GM18502 (cell line): ENCODE measurements around the gene HAT1.
"Not testable (repeated sequence)": the region's sequence is repeated elsewhere in the genome, so short reads cannot be mapped to it uniquely, and the experiment has no call there.

Experiments
- ATAC-seq: cut with Tn5 transposase; IDR thresholded peaks from one replicate; pipeline ENCODE4 v1.9.1; 2021; ENCODE audit warnings: mild to moderate bottlenecking; ENCODE audit not compliant: unreplicated experiment, poor library complexity

Gene HAT1

DNA sequence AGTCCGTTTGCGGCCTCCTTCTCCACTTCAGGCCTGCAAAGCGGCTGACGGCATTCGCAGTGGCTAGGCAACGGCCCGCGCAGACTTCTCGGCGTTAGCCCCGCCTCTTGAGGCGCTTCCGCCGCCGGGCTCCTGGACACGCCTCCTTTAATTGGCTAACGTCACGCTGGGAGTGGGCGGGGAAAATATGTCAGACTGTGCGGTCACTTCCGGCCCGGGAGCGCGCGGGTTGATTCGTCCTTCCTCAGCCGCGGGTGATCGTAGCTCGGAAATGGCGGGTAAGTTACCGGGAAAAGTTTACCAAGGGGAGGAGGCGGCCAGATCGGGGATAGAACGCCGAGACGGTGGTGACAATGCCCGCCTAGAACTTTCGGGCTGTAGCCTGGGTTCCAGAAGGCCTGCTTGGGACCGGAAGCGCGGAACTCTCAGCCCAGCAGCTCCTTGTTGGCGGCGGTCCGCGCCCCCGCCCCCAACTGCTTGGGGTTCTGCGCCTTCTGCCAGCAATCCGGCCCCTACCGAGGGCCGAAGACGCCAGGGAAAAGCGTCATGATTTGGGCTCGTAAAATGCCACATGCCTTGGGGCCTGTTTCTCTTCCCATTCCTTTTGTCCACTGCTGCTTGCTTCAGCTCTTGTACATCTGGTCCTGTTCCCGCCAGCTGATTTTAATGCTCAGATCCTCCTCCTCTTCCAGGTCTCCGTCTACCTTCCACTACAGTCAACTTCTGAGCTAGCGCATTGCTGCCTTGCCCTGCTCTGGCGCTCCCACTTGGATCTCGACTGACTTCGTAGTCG, at the start of gene HAT1:
HAT1 (plus strand) TSS at position 232 of the 793 bp plus-strand sequence; CDS start at position 272, 40 bp downstream.
- ATAC-seq = peak; percentile 97

DNA sequence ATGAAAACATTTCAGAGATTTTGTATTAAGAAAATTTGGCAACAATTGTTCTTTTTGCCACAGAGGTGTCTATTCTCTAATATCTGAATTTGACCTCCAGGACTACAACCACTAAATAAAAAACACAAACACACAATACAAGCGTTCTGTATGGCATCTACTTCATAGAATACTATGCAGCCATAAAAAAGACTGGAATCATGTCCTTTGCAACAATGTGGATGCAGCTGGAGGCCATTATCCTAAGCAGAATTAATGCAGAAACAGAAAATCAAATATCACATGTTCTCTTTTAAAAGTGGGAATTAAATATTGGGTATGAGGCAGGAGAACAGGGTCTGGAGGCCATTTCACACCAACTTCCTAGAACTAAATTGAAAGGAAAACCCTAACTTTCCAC, 47.7 kb upstream of the HAT1 start:
- no peak for ATAC-seq

DNA sequence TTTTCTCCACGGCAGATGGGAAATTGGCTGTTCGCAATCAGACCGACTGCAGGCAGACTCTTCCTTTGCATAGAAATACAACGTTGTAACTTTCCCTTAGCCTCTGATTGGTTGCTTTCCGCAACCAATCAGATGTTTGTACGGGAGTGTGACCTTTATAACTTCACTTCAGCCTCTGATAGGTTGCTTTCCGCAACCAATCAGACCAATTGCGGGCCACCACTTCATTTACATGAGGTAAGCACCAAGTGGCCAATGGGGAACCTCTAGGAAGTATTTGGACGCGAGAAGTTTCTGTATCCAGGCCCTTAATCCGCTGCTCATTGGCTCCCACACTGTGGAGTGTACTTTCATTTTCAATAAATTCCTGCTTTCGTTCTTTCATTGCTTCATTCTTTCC, 47.3 kb upstream of the HAT1 start:
- ATAC-seq = no peak

- ATAC-seq = no peak
Observed at GRCh38 chr2:171878481-171878993, 43.7 kb upstream of the HAT1 start.

DNA sequence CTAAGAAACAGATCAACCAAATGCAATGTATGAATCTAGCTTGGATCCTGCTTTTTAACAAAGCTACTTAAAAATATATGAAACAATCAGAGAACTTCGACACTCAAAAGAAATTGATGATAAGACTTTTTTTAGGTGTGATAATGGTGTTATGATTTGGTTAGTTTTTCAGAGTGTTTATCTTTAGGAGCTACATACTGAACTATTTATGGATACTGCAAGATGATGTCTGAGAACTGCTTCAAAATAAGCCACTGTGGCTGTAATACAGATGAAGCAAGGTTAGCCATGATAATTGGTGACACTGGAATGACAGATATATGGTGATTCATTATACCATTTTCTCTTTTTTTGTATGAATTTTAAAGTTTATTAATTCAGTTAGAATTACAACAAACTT, 42.4 kb upstream of the HAT1 start:
- no peak for ATAC-seq

- ATAC-seq = no peak
Observed at GRCh38 chr2:171880774-171881173, 41.5 kb upstream of the HAT1 start.

DNA sequence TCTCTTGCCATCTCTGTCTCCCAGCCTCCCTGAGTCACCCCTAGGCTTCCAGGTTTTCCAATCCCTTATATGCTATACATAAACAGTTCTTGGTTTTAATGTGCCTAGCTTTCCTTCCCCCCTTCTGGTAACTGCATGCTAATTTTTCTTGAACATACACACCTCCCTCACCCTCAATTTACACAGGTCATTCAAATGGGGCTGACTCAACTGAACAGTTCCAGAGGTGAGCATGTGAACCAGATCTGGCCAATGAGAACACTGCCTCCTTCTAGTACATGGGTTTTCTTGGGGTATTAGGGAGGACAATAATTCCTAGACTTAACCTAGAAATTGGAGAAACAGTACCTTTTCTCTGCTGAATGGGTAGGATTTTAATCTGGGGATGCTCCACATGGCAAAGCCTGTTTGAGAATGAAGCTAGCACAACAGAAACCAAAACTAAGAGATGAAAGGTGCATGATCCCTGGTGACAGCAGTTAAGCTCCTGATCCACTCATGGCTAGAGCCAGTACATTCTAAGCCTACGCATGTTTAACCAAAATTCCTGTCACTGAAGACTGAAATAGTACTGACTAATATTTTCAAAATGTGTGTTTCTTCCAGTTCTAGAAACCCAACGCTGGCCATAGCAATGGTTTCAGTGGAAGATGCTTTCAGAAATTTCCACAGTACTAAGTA, 40.0 kb upstream of the HAT1 start:
- ATAC-seq = no peak

- no peak for ATAC-seq
Observed at GRCh38 chr2:171883275-171883893, 38.9 kb upstream of the HAT1 start.

GRCh38 chr2:171889333-171889732, 32.9 kb upstream of the HAT1 start:
- no peak for ATAC-seq

GRCh38 chr2:171889808-171890207, 32.5 kb upstream of the HAT1 start:
- no peak for ATAC-seq

DNA sequence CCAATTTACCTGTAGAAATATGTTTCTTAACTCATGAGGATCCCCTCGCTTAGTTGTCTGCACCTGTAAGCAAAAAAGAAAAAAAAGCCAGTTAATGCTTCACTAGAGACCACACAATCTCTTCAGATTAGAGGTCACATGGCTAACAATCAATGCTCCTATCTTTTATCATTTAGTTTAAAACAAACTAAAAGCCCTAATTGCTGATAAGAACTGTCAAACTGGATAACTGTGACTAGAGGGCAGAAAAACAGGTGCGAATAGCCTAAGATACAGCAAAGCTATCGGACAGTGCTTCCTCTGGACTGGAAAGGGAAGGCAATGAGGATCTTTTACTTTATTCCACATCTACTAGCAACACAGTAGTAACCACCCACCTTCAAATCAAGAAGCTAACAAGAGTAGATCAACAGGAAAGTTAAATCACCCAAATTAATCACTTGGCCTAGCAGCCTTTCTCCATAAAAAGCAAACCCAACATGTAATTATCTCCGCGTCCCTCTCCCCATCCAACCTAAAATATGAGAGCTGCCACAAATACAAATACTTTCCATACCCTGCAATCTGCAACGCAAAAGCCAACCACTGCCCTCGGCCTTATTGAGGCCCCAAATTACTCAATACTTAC, 29.0 kb upstream of the HAT1 start:
- no peak for ATAC-seq

- peak; percentile 95 for ATAC-seq
Observed at GRCh38 chr2:171893824-171894611, 28.2 kb upstream of the HAT1 start, which contains the start of gene SLC25A12. SLC25A12 (minus strand) TSS chr2:171894244; CDS start chr2:171894214, 30 bp downstream.

- ATAC-seq = no peak
Observed at GRCh38 chr2:171894612-171894947, 27.7 kb upstream of the HAT1 start.

GRCh38 chr2:171895786-171896185, 26.5 kb upstream of the HAT1 start:
- ATAC-seq = no peak

DNA sequence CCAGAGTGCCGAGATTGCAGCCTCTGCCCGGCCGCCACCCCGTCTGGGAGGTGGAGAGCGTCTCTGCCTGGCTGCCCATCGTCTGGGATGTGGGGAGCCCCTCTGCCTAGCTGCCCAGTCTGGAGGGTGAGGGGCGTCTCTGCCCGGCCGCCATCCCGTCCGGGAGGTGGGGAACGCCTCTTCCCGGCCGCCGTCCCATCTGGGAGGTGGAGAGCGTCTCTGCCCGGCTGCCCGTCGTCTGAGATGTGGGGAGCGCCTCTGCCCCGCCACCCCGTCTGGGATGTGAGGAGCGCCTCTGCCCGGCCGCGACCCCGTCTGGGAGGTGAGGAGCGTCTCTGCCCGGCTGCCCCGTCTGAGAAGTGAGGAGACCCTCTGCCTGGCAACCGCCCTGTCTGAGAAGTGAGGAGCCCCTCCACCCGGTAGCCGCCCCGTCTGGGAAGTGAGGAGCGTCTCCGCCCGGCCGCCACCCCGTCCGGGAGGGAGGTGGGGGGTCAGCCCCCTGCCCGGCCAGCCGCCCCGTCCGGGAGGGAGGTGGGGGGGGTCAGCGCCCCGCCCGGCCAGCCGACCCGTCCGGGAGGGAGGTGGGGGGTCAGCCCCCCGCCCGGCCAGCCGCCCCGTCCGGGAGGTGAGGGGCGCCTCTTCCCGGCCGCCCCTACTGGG, 22.5 kb upstream of the HAT1 start:
- not testable (repeated sequence) for ATAC-seq

DNA sequence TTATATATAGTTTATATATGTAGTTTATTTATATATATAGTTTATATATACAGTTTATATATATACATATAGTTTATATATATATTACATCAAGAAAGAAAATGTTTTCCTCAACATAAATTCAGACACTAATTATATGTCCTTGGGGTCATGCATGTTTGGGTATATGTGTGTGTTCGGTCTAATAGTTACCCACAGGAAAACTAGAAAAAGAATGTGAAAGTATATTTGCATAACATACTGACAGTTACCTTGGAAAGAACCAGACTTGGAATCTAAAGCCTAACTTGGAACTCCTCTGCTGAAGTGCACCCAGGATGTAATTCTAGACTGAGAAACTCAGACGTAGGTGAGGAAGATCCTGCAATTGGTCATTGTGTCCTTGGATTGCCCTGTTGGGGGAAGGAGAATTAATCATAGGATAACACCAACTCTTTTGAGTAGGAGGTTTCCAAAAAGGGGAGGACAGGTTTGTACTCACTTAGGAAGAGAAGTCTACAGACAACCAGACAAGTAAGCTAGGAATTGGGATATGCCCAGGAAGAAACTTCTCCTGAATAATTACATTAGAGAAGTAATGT, 19.3 kb upstream of the HAT1 start:
- peak; percentile 68 for ATAC-seq

GRCh38 chr2:171908235-171908634, 14.0 kb upstream of the HAT1 start:
- ATAC-seq = no peak

GRCh38 chr2:171909266-171909665, 13.0 kb upstream of the HAT1 start:
- no peak for ATAC-seq

DNA sequence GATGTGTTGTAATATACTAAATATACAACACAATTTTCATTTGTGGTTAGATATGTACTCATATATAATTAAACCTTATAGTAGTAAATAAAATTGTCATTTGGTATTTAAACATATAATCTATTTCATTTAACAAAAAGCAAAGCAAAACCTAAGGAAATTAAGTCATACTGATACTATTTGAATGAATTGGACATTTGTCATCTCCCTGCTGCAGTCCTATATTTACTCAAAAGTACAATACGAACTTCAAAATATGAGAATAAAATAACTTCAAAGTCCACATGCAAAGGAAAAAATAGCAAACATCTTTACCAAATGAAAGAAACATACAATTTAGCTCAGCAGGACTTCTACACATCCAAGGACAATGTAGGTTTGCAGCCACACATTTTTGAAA, 11.8 kb upstream of the HAT1 start:
- no peak for ATAC-seq
